Gastroesophageal sphincter (tissue), 3 donors: Measurements from ENCODE around the gene PTGDR.

Source experiments
- EP300 ChIP-seq: sonication (generic); formaldehyde crosslinking; IDR thresholded peaks from one replicate; pipeline ENCODE4 v1.6.1; 2017; ENCODE audit warnings: antibody characterized with exemption, mild to moderate bottlenecking
- POLR2A ChIP-seq, 2 donors: fragments of 450-650 bp; IDR thresholded peaks; one replicate each; pipeline ENCODE4 v1.6.1; 2017; ENCODE audit warnings: antibody characterized with exemption in 2 of 2, mild to moderate bottlenecking in 2 of 2, moderate library complexity in 1 of 2
- POLR2AphosphoS5 ChIP-seq: sonication (generic); formaldehyde crosslinking; IDR thresholded peaks from one replicate; pipeline ENCODE4 v1.6.1; 2017; ENCODE audit warnings: antibody characterized with exemption
- TF ChIP-seq, protein P1 (sequence below), 4 experiments: fragments of 200-600 bp in 2 of 4; fragments of 450-650 bp in 2 of 4; sonication (generic) in 1 of 4; IDR thresholded peaks; one replicate each; pipeline ENCODE4 v1.5.1; 2017 to 2019; ENCODE audit warnings: antibody characterized with exemption in 4 of 4, mild to moderate bottlenecking in 2 of 4, moderate library complexity in 2 of 4

DNA sequence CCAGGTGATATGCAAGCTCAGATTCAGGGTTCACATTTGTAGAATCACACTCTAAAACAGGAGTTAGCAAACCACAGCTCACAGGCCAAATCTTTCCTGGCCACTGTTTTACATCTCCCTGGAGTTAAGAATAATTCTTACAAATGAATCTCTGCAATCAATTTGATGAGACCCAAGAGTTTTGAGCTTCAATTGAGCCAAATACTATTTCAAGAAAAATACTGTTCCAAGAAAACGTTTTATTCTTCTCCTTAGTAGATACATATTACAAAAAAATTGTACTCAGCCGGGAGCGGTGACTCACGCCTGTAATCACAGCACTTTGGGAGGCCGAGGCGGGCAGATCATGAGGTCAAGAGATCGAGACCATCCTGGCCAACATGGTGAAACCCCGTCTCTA lies 2.5 kb downstream of the PTGDR start:
- TF ChIP-seq EP300 (no peak), POLR2A (IDR thresholded peaks at IDR 0.05) (no peak), POLR2AphosphoS5 (no peak)
- TF ChIP-seq, protein P1, sequence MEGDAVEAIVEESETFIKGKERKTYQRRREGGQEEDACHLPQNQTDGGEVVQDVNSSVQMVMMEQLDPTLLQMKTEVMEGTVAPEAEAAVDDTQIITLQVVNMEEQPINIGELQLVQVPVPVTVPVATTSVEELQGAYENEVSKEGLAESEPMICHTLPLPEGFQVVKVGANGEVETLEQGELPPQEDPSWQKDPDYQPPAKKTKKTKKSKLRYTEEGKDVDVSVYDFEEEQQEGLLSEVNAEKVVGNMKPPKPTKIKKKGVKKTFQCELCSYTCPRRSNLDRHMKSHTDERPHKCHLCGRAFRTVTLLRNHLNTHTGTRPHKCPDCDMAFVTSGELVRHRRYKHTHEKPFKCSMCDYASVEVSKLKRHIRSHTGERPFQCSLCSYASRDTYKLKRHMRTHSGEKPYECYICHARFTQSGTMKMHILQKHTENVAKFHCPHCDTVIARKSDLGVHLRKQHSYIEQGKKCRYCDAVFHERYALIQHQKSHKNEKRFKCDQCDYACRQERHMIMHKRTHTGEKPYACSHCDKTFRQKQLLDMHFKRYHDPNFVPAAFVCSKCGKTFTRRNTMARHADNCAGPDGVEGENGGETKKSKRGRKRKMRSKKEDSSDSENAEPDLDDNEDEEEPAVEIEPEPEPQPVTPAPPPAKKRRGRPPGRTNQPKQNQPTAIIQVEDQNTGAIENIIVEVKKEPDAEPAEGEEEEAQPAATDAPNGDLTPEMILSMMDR (IDR thresholded peaks at IDR 0.05) = no peak
